ENCODE data around the gene GATAD2B.
"Not testable (repeated sequence)": the region's sequence is repeated elsewhere in the genome, so short reads cannot be mapped to it uniquely, and the experiment has no call there.

GATAD2B gene

GRCh38 chr1:153891042-153891441, 31.7 kb downstream of the GATAD2B start:
- not testable (repeated sequence) for FAIRE-seq; DNase-seq (ENCODE audit: low spot score)

GRCh38 chr1:153888533-153888932, 34.2 kb downstream of the GATAD2B start:
- no peak for DNase-seq (ENCODE audit: low spot score)
- no peak for FAIRE-seq

DNA sequence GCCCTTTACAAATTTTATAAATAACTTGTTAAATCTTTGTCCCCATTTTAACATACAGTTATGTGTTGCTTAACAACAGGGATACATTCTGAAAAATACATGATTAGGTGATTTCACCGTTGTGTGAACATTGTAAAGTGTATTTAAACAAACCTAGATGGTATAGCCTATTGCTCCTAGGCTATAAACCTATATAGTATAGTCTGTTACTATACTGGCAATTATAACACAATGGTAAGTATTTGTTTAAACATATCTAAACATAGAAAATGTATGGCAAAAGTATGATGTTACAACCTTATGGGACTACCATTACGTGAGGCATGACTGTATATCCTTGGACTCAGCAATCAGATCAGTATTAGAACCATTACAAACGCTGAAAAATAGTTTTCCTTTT, 36.6 kb downstream of the GATAD2B start:
- no peak for DNase-seq (ENCODE audit: low spot score)
- no peak for FAIRE-seq

DNA sequence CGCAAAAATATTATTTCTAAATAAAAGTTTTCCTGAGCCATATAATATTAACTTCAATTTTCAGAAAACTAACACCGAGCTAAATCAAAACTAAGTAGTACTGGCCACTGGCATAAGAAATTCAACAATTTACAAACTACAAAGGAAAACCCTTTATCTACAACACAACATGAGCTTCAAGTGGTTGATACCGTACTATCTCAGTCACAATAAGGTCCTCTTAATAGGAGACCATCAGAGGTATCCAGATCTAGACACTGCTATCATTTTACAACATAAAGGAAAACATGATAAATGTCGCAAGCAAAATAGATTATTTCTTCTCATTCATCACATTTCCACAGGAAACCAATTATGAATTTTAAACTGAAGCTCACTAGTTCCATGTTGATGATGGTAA, 39.5 kb downstream of the GATAD2B start:
- DNase-seq (ENCODE audit: low spot score): no peak
- FAIRE-seq: no peak

GRCh38 chr1:153882296-153882912, 40.4 kb downstream of the GATAD2B start:
- FAIRE-seq (no peak), DNase-seq (ENCODE audit: low spot score) (no peak)

- DNase-seq (ENCODE audit: low spot score) (no peak), FAIRE-seq (no peak)
Measured at GRCh38 chr1:153881751-153882150, 41.0 kb downstream of the GATAD2B start.

GRCh38 chr1:153880962-153881361, 41.8 kb downstream of the GATAD2B start:
- FAIRE-seq (no peak), DNase-seq (ENCODE audit: low spot score) (peak; percentile 20)

- DNase-seq (ENCODE audit: low spot score): no peak
- FAIRE-seq: no peak
Measured at GRCh38 chr1:153880024-153880423, 42.7 kb downstream of the GATAD2B start.

DNA sequence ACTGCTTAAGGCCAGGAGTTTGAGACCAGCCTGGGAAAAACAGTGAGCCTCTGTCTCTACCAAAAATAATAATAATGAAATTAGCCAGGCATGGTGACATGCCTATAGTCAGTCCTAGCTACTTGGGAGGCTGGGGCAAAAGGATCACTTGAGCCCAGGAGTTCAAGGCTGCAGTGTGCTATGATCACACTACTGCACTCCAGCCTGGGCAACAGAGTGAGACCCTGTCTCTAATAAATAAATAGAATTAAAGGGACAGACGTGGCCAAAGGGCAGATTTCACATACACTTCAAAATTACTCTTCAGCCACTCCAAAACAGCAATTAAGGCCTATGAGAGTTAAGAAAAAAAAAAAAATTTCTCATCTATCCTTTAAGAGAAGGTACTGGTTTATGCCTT, 45.7 kb downstream of the GATAD2B start:
- DNase-seq (ENCODE audit: low spot score): no peak
- FAIRE-seq: no peak

GRCh38 chr1:153872934-153873333, 49.8 kb downstream of the GATAD2B start:
- FAIRE-seq (no peak), DNase-seq (ENCODE audit: low spot score) (no peak)

DNA sequence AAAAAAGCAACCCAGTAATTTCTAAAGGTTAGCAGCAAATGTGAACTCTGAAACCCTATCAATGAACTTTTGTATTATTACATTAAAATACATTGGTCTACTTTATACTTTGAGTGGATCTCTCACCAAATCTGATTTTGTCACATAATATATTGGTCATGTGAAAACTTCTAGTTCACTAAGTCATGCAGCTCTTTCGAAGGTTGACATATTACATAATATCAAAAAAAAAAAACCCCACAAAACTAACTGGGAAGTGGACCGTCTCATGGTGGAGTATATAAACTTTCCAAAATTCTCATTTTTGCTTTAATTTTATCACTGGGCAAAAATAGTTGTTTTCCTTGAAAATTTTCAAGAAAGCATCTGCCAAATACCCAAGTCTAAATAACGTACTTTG, 50.4 kb downstream of the GATAD2B start:
- DNase-seq (ENCODE audit: low spot score) (no peak), FAIRE-seq (no peak)

DNA sequence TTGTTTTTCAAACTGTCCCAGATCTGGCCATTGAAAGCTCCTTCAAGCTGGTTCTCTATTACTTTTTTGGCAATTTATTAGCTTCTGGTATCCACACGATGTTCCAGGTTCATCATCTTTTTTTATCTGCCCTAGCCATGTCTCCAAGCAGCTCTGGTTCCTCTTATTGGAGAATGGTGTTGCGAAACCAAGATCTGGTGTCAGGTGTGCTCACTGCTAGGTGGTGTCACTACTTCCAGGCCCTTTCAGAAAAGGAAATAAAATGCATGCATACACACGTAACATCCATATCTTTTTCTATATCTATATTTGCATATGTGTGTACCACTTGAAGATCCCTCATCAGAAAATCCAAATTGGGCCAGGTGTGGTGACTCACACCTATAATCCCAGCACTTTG, 53.3 kb downstream of the GATAD2B start:
- FAIRE-seq (no peak), DNase-seq (ENCODE audit: low spot score) (no peak)

- no peak for DNase-seq (ENCODE audit: low spot score)
- FAIRE-seq: no peak
Measured at GRCh38 chr1:153866045-153866850, 56.5 kb downstream of the GATAD2B start.

DNA sequence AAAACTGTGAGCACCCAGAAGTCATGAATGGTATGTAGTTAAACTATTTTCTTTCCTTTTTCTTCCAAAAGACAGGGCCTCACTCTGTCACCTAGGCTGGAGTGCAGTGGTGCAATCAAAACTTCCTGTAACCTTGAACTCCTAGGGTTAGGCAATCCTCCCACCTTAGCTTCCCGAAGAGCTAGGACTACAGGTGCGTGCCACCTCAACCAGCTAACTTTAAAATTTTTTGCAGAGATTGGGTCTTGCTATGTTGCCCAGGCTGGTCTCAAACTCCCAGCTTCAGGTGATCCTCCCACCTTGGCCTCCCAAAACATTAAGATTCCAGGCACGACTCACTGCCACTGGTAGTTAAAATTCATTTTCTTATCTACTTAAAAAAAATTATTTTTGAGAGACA, 62.5 kb downstream of the GATAD2B start:
- FAIRE-seq (no peak), DNase-seq (ENCODE audit: low spot score) (no peak)

GRCh38 chr1:153857505-153857904, 65.3 kb downstream of the GATAD2B start:
- DNase-seq (ENCODE audit: low spot score): no peak
- no peak for FAIRE-seq

DNA sequence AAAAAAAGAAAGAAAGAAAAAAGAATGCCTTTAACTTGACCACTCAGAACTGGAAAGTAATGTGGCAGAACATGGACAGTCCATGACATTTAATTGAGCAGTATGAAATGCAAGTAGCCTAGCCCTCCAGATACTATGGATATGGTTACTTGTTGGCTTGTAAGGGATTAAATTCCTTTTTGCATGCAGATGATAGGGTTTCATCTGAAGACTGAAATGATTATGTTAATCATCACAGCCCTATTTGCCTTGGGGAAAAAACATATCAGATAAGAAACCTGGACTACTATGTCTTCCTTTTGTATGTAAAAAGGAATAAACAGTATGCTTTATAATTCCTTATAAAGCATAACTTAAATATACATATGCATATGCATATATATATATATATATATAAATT, 66.0 kb downstream of the GATAD2B start:
- DNase-seq (ENCODE audit: low spot score) (no peak), FAIRE-seq (no peak)

GRCh38 chr1:153852170-153852569, 70.6 kb downstream of the GATAD2B start:
- no peak for DNase-seq (ENCODE audit: low spot score)
- no peak for FAIRE-seq

- DNase-seq (ENCODE audit: low spot score): no peak
- no peak for FAIRE-seq
Measured at GRCh38 chr1:153849487-153850185, 73.1 kb downstream of the GATAD2B start.

GRCh38 chr1:153848805-153849204, 74.0 kb downstream of the GATAD2B start:
- DNase-seq (ENCODE audit: low spot score): no peak
- FAIRE-seq: no peak

DNA sequence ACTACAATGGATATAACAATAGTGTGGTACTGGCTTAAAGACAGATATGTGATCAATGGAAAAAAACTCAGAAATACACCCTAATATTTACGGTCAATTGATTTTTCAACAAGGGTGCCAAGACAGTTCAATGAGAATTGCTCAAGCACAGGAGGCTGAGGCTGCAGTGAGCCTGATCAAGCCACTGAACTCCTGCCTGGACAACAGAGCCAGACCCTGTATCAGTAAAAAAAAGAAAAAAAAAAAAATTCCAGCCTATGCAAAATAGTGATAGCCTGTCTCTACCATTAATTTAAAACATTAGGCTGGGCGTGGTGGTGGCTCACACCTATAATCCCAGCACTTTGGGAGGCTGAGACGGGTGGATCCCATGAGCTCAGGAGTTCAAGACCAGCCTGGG, 77.6 kb downstream of the GATAD2B start:
- FAIRE-seq (no peak), DNase-seq (ENCODE audit: low spot score) (no peak)

- FAIRE-seq; DNase-seq (ENCODE audit: low spot score): not testable (repeated sequence)
Measured at GRCh38 chr1:153844349-153844748, 78.4 kb downstream of the GATAD2B start.

GRCh38 chr1:153842006-153842471, 80.7 kb downstream of the GATAD2B start:
- no peak for FAIRE-seq
- DNase-seq (ENCODE audit: low spot score): no peak
